IPS-15b (cell line): ENCODE measurements around the gene ERC2.

Source experiments
- H3K27me3 ChIP-seq: one replicate; pipeline ENCODE4 v1.6.1; 2013; ENCODE audit warnings: low read length; ENCODE audit not compliant: control insufficient read depth, insufficient read depth
- H3K36me3 ChIP-seq: one replicate; pipeline ENCODE4 v1.6.1; 2013; ENCODE audit warnings: low read length; ENCODE audit not compliant: control insufficient read depth, insufficient read depth
- H3K4me1 ChIP-seq: one replicate; pipeline ENCODE4 v1.6.1; 2013; ENCODE audit warnings: mild to moderate bottlenecking, low read length; ENCODE audit not compliant: control insufficient read depth, insufficient read depth
- H3K4me3 ChIP-seq: one replicate; pipeline ENCODE4 v1.5.1; 2013; ENCODE audit warnings: low read depth, low read length
- H3K9ac ChIP-seq: one replicate; pipeline ENCODE4 v1.6.1; 2013; ENCODE audit warnings: low read depth, mild to moderate bottlenecking, low read length
- H3K9me3 ChIP-seq: one replicate; pipeline ENCODE4 v1.6.1; 2013; ENCODE audit warnings: mild to moderate bottlenecking, low read length; ENCODE audit not compliant: control insufficient read depth, insufficient read depth

The ERC2 gene

GRCh38 chr3:55965776-55966175, 502.5 kb downstream of the ERC2 start:
- Histone ChIP-seq H3K9ac (no peak overlapping the region), H3K4me3 (no peak overlapping the region), H3K36me3 (no peaks in the 10 kb centered on the region), H3K27me3 (no peaks in the 10 kb centered on the region), H3K4me1 (no peaks in the 10 kb centered on the region), H3K9me3 (no peaks in the 10 kb centered on the region)

GRCh38 chr3:55964491-55964985, 503.7 kb downstream of the ERC2 start:
- H3K4me1 ChIP-seq: no peaks in the 10 kb centered on the region
- H3K9me3 ChIP-seq: no peaks in the 10 kb centered on the region
- H3K36me3 ChIP-seq: no peaks in the 10 kb centered on the region
- H3K4me3 ChIP-seq: no peak overlapping the region
- no peak overlapping the region for H3K9ac ChIP-seq
- no peaks in the 10 kb centered on the region for H3K27me3 ChIP-seq

DNA sequence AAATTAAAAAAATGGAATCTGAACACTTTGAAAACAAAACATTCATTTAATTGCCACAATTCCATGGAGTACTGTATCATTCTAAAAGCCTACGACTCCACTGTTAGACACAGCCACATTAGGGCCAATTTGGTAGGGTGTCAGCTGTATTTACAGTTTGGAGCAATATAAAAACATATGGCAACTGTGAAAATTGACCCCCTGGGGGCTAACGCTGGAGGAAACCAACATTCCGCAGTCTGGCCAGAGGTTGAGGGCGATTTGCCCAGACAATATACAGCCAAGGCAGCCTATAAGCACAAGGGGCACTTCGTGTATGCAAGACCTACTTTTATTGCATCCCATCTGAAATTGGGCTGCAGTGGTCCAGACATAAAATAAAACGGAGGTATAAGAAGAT, 504.7 kb downstream of the ERC2 start:
- Histone ChIP-seq H3K4me1 (no peaks in the 10 kb centered on the region), H3K36me3 (no peaks in the 10 kb centered on the region), H3K27me3 (no peaks in the 10 kb centered on the region), H3K9me3 (no peaks in the 10 kb centered on the region), H3K9ac (no peak overlapping the region), H3K4me3 (no peak overlapping the region)

DNA sequence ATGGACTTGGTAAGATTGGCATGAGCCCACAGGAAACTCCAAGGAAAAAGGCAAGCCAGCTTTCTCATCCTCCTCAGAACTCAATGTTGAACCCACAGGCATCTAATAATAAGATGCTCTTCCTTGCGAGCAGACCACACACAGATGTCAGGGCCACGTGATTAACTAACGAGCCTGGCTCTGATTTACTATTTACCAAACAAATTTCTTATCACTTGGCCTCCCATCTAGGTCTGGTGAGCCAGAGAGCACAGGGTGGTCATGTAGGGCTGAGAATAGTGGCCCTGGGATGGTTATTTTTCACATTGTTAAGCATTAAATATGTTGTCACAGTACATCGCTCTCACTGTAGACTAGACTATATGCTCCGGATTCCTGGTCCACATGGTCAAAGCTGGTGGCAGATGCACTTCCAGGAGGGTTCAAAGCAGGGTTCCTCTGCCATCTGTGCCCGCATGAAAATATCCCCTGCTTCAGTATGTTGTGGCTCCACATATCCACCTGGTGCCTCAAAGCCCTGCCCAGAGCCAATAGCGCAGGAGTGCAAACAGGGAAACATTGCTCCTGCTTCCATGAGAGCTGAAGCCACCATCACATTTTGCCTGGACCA, 508.7 kb downstream of the ERC2 start:
- H3K9ac ChIP-seq: no peak overlapping the region

GRCh38 chr3:55958605-55959004, 509.7 kb downstream of the ERC2 start:
- no peaks in the 10 kb centered on the region for H3K4me1 ChIP-seq
- no peaks in the 10 kb centered on the region for H3K27me3 ChIP-seq
- no peaks in the 10 kb centered on the region for H3K36me3 ChIP-seq
- no peak overlapping the region for H3K4me3 ChIP-seq
- no peaks in the 10 kb centered on the region for H3K9me3 ChIP-seq
- no peak overlapping the region for H3K9ac ChIP-seq

More for the DNA sequence above, 508.7 kb downstream of the ERC2 start:
- H3K27me3 ChIP-seq: no peaks in the 10 kb centered on the region
- H3K4me3 ChIP-seq: no peak overlapping the region
- no peaks in the 10 kb centered on the region for H3K36me3 ChIP-seq
- H3K4me1 ChIP-seq: no peaks in the 10 kb centered on the region
- H3K9me3 ChIP-seq: no peaks in the 10 kb centered on the region

GRCh38 chr3:55955891-55956477, 512.3 kb downstream of the ERC2 start:
- H3K9me3 ChIP-seq: no peaks in the 10 kb centered on the region
- no peaks in the 10 kb centered on the region for H3K36me3 ChIP-seq

DNA sequence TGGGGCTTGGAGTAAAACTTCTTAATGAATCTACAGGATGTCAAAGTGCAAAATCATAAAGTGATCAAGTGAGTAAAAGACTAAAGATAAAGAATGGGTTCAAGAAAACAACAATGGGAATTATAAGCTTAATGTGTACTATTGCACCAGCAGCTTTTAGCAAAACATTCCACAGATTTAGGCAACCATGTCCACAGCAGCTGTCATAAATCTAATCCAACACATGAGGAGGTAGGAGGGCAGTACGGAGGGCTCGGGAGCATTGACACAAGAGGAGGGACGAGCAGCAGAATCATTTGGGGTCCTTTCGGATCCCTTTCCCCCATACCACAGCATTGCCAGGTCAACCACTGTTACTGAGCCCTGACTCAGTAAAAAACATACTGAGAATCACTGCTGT, 516.9 kb downstream of the ERC2 start:
- H3K9ac ChIP-seq: no peak overlapping the region
- no peaks in the 10 kb centered on the region for H3K9me3 ChIP-seq
- no peaks in the 10 kb centered on the region for H3K4me1 ChIP-seq
- H3K27me3 ChIP-seq: no peaks in the 10 kb centered on the region
- no peaks in the 10 kb centered on the region for H3K36me3 ChIP-seq
- no peak overlapping the region for H3K4me3 ChIP-seq

More at GRCh38 chr3:55955891-55956477, 512.3 kb downstream of the ERC2 start:
- Histone ChIP-seq H3K4me1 (no peaks in the 10 kb centered on the region), H3K4me3 (no peak overlapping the region), H3K27me3 (no peaks in the 10 kb centered on the region), H3K9ac (no peak overlapping the region)

DNA sequence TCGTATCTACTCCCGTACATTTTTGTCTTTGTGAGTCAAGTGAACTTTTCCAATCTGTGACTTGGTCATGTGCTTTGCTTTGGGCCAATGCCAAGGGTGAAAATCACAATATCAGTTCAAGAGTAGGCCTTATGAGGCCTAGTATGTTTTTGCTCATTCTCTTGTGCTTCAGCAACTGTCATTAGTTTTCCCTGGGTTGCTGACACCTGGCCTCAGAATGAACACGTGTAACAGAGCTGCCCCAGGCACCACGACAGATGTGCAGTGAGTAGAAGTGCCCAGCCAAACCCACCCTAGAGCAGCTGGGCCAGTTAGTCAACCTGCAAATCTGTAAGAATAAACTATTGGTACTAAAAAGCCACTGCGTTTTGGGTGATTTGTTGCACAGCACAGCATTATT, 520.9 kb downstream of the ERC2 start:
- Histone ChIP-seq H3K9ac (no peak overlapping the region), H3K4me3 (no peak overlapping the region), H3K27me3 (no peaks in the 10 kb centered on the region), H3K36me3 (no peaks in the 10 kb centered on the region), H3K9me3 (no peaks in the 10 kb centered on the region), H3K4me1 (no peaks in the 10 kb centered on the region)

DNA sequence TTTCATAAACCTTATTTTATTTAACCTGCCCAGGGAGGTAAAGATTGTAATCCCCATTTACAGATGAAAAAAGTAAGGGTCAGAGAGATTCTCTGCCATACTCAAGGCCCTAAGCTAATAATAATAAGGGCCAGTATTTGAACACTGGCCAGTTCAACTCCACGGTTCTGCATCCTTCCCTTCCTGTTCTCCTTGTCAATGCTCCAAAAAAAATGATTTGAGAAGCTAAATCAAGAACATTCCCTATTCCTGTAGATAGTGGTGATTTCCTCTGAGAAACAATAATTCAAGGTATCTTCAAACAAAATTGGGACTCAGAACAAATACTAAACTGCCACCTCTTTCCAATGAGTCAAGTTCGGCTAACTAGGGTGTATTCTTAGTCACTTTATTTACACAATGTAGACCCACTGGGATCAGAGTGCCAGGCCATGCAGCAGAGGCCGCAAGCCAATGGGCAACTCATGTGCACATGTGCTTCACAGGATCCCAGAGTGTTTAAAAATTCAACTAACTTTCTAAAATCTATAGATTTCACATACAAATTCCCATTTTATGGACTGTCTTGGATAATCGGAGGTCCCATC, 521.6 kb downstream of the ERC2 start:
- H3K9me3 ChIP-seq: no peaks in the 10 kb centered on the region
- no peaks in the 10 kb centered on the region for H3K4me1 ChIP-seq
- no peaks in the 10 kb centered on the region for H3K36me3 ChIP-seq
- no peaks in the 10 kb centered on the region for H3K27me3 ChIP-seq
- H3K4me3 ChIP-seq: no peak overlapping the region
- no peak overlapping the region for H3K9ac ChIP-seq

GRCh38 chr3:55942868-55943267, 525.4 kb downstream of the ERC2 start:
- H3K9me3 ChIP-seq: no peaks in the 10 kb centered on the region
- no peaks in the 10 kb centered on the region for H3K36me3 ChIP-seq
- H3K9ac ChIP-seq: no peak overlapping the region
- H3K4me1 ChIP-seq: no peaks in the 10 kb centered on the region
- H3K4me3 ChIP-seq: no peak overlapping the region
- H3K27me3 ChIP-seq: no peaks in the 10 kb centered on the region

DNA sequence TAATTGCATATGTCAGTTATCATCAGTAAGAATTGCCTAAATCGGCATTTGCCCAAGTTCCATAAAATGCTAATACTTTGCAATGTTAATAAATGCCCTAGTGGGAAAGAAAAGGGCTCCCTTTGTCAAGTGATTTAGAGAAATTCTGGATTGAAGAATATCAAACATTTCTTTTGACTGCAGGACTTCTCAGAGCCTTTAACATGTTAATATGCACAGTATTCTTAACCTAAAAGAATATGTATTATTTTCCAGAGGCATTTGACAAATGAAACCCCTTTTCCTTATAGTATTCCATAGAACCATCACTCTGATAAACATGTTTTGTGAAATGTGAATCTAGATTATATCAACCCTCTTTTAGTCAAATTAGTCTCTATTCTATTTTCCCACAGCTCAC, 529.0 kb downstream of the ERC2 start:
- H3K4me1 ChIP-seq: no peaks in the 10 kb centered on the region
- H3K9me3 ChIP-seq: no peaks in the 10 kb centered on the region
- no peaks in the 10 kb centered on the region for H3K27me3 ChIP-seq
- no peak overlapping the region for H3K9ac ChIP-seq
- no peak overlapping the region for H3K4me3 ChIP-seq
- H3K36me3 ChIP-seq: no peaks in the 10 kb centered on the region

DNA sequence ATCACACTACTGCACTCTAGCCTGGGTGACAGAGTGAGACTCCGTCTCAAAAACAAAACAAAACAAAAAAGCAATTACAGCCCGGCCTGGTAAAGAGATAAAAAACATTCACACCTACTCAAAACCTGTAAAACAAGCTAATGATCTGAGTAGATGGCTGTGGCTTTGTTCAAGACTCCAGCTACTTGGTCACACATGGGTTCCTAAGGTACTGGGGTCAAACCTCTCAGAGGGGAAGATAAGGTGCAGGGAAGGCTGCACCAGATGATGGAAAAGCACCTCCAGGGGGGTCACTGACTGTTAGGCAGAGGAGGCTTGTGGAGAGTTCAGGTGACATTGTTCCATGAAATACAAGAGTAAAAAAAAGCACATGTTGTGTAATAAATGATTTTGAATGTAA, 531.0 kb downstream of the ERC2 start:
- Histone ChIP-seq H3K9me3 (no peaks in the 10 kb centered on the region), H3K9ac (no peak overlapping the region), H3K27me3 (no peaks in the 10 kb centered on the region), H3K4me3 (no peak overlapping the region), H3K4me1 (no peaks in the 10 kb centered on the region), H3K36me3 (no peaks in the 10 kb centered on the region)
